Measurements from ENCODE around the gene MPV17L2.

DNA sequence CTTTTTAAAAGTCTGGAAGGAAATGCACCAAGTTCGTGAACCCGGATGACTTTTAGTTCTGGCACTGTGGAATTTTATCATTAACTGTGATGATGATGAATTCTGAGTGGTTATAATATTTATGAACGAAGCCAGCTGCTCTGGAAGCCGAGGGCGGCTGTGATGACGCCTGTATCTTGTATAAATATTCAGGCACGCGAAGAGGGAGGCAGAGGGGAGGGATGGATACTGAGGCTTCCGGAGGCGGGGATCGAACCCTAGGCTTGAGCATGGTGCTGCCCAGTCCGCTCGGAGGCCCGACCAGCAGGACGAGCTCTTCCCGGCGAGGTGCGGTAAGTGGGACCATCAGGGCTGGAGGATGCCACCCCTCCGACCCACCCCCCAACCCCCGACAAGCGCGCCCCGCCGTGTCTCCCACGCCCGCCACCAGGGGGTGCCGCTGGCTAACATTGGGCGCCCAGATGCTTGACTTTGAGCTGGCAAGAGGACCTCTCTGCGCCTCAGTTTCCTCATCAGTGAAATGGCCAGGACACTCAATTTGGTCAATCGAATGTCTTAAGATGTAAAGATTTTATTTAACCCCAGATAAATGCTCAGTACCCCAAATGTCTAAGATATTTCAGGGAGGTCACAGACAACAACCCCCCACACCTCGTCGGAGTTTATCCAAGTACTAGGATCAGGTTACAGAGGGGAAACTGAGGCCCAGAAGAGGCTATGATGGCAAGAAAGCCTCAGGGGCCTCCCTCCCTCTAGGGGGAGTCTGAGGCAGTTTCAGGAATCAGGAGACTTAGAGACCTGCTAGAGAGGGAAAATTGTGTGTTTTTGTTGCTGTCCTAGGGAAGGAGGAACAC, 15.3 kb downstream of the MPV17L2 start:
- TF ChIP-seq, protein P1, sequence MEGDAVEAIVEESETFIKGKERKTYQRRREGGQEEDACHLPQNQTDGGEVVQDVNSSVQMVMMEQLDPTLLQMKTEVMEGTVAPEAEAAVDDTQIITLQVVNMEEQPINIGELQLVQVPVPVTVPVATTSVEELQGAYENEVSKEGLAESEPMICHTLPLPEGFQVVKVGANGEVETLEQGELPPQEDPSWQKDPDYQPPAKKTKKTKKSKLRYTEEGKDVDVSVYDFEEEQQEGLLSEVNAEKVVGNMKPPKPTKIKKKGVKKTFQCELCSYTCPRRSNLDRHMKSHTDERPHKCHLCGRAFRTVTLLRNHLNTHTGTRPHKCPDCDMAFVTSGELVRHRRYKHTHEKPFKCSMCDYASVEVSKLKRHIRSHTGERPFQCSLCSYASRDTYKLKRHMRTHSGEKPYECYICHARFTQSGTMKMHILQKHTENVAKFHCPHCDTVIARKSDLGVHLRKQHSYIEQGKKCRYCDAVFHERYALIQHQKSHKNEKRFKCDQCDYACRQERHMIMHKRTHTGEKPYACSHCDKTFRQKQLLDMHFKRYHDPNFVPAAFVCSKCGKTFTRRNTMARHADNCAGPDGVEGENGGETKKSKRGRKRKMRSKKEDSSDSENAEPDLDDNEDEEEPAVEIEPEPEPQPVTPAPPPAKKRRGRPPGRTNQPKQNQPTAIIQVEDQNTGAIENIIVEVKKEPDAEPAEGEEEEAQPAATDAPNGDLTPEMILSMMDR (IDR thresholded peaks at IDR 0.05), result peak in 1 of 3 donors; percentile 13
- TF ChIP-seq POLR2A (IDR thresholded peaks at IDR 0.05), result no peak

All from breast epithelium (tissue), 3 donors.